Left lung (tissue), 10 donors: ENCODE measurements around the gene TEX26. TPM values are rescaled to one million over a fixed set of nuclear protein-coding genes. Genes with fewer than 3 reads are reported as not detected.

Experiments used
- ATAC-seq: fragments of 200-7000 bp; cut with Tn5 transposase; one replicate; pipeline ENCODE4 v1.9.1; 2020; ENCODE audit warnings: moderate library complexity
- DNase-seq, 4 donors: peaks; one replicate each; pipeline ENCODE4 v3.0.0-alpha.2; 2013 to 2020
- H3K27ac ChIP-seq, 2 donors: fragments of 200-600 bp; sonication (generic) in 1 of 2; one replicate each; pipeline versions ENCODE4 v1.5.0 to v1.8.0; 2020 to 2021
- H3K27me3 ChIP-seq, 2 donors: fragments of 200-600 bp; sonication (generic) in 1 of 2; one replicate each; pipeline versions ENCODE4 v1.5.0 to v1.8.0; 2020 to 2021
- H3K36me3 ChIP-seq, 2 donors: fragments of 200-600 bp; sonication (generic) in 1 of 2; one replicate each; pipeline versions ENCODE4 v1.5.0 to v1.8.0; 2020 to 2021
- H3K4me1 ChIP-seq, 2 donors: fragments of 200-600 bp; one replicate each; pipeline ENCODE4 v1.8.0; 2021
- H3K4me3 ChIP-seq, 2 donors: fragments of 200-600 bp; sonication (generic) in 1 of 2; one replicate each; pipeline versions ENCODE4 v1.5.0 to v1.8.0; 2020 to 2021; ENCODE audit warnings: mild to moderate bottlenecking in 1 of 2
- H3K9me3 ChIP-seq, 2 donors: fragments of 200-600 bp; sonication (generic) in 1 of 2; one replicate each; pipeline versions ENCODE4 v1.5.0 to v1.8.0; 2020 to 2021
- intact Hi-C, 2 donors: fragments of 100-400 bp; cut with DNase I; formaldehyde crosslinking; loops; one replicate each; pipeline versions ENCODE4 v1.11.2 to v1.14.2; 2022
- polyA plus RNA-seq, 6 donors: library from polyadenylated mRNA; unstranded; fragments of 120-200 nt; gene quantifications; one replicate each; pipeline ENCODE4 v1.2.1, GENCODE V29; 2013; ENCODE audit not compliant: insufficient read length in 6 of 6
- total RNA-seq, 2 donors: library from RNA; stranded (reverse); fragmentation: NEBNext Ultra II Directional; extraction: Animal tissue kit (Norgen Biotek cat#: 25700); gene quantifications; one replicate each; pipeline ENCODE4 v1.2.1, GENCODE V29; 2021
- TF ChIP-seq, protein P1 (sequence below), 2 donors: fragments of 200-600 bp; sonication (generic) in 1 of 2; IDR thresholded peaks; one replicate each; pipeline versions ENCODE4 v1.5.0 to v1.8.0; 2021; ENCODE audit warnings: antibody characterized with exemption in 2 of 2
- donor health status: DM: no; HTN: yes; CAD: no.
- donor health status: DM: no; HTN: no; CAD: no.

TEX26 gene
- total and polyA plus RNA-seq, 8 donors: 0.47 to 2.4 (median 0.93) TPM; not detected in 1

DNA sequence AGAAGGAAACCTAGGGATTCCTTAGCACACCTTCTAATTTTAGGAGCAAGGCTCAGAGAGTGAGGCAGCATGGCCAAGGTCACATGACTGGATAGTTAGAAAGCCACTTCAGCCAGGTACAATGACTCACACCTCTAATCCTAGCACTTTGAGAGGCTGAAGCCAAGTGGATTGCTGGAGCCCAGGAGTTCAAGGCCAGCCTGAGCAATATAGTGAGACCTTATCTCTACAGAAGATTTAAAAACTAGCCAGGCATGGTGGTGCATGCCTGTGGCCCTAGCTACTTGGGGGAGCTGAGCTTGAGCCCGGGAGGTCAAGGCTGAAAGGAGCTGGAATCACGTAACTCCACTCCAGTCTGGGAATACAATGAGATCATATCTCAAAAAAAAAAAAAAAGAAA lies 69.2 kb downstream of the TEX26 start:
- no peak overlapping the region for H3K27ac ChIP-seq
- no peak overlapping the region for H3K4me3 ChIP-seq
- intact Hi-C loops: no loop called here
- no peaks in the 10 kb centered on the region for H3K9me3 ChIP-seq
- ATAC-seq (peak; percentile 65), DNase-seq (no peak)
- H3K27me3 ChIP-seq: peaks cover 0 to 20% of the 10 kb centered on the region in 2 donors
- no peaks in the 10 kb centered on the region for H3K4me1 ChIP-seq
- TF ChIP-seq, protein P1, sequence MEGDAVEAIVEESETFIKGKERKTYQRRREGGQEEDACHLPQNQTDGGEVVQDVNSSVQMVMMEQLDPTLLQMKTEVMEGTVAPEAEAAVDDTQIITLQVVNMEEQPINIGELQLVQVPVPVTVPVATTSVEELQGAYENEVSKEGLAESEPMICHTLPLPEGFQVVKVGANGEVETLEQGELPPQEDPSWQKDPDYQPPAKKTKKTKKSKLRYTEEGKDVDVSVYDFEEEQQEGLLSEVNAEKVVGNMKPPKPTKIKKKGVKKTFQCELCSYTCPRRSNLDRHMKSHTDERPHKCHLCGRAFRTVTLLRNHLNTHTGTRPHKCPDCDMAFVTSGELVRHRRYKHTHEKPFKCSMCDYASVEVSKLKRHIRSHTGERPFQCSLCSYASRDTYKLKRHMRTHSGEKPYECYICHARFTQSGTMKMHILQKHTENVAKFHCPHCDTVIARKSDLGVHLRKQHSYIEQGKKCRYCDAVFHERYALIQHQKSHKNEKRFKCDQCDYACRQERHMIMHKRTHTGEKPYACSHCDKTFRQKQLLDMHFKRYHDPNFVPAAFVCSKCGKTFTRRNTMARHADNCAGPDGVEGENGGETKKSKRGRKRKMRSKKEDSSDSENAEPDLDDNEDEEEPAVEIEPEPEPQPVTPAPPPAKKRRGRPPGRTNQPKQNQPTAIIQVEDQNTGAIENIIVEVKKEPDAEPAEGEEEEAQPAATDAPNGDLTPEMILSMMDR (IDR thresholded peaks at IDR 0.05): no peak
- no peaks in the 10 kb centered on the region for H3K36me3 ChIP-seq

DNA sequence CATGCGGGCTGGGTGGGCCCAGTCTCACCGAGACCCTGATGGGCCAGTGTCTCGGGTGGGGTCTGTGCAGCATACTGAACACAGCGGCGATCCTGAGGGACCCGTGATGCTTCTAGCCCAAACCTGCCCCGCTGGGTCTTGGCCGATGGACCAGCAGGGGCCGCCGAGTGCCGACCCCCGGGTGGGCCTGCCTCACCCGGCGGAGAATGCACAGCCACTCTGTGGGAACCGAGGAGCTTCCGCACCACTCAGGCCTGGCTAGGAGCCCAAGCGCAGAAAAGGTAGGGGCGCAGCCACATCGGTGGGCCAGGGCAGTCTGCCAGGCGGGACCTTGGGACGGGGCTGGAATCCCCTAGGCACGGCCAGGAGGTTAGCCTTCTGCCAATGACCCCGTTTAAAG lies 72.6 kb downstream of the TEX26 start:
- Histone ChIP-seq H3K4me3 (no peak overlapping the region), H3K27ac (no peak overlapping the region), H3K36me3 (no peaks in the 10 kb centered on the region), H3K27me3 (peaks cover 0 to 15% of the 10 kb centered on the region in 2 donors), H3K4me1 (peaks cover 0 to 2% of the 10 kb centered on the region in 2 donors), H3K9me3 (no peaks in the 10 kb centered on the region)
- intact Hi-C loops: no loop called here
- DNase-seq (peak in 1 of 4 donors; percentile 74), ATAC-seq (no peak)
- TF ChIP-seq, protein P1 (IDR thresholded peaks at IDR 0.05): no peak

DNA sequence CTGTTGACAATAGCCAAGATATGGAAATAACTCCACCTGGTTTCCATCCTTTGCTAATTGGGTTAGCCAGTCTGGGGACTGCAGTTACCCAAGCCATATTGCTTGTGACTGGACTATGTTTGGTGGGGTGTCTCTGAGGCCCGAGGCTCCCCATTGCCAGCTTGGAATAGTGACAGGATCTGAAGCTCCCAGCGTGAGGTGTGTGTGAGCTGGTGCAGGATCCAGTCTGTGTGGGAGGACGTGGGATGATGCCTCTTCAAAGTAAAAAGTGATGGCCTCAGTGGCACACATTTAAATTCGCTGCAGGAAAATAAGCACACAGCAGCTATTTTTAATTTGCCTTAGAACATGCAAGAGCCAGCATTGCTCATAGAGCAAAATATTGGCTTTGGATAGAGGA lies 75.0 kb downstream of the TEX26 start:
- Histone ChIP-seq H3K4me1 (peaks cover 0 to 2% of the 10 kb centered on the region in 2 donors), H3K27ac (no peak overlapping the region), H3K27me3 (peaks cover 0 to 4% of the 10 kb centered on the region in 2 donors), H3K36me3 (no peaks in the 10 kb centered on the region), H3K4me3 (no peak overlapping the region), H3K9me3 (no peaks in the 10 kb centered on the region)
- TF ChIP-seq, protein P1 (IDR thresholded peaks at IDR 0.05): no peak
- intact Hi-C loops: no loop called here
- DNase-seq (no peak), ATAC-seq (no peak)

DNA sequence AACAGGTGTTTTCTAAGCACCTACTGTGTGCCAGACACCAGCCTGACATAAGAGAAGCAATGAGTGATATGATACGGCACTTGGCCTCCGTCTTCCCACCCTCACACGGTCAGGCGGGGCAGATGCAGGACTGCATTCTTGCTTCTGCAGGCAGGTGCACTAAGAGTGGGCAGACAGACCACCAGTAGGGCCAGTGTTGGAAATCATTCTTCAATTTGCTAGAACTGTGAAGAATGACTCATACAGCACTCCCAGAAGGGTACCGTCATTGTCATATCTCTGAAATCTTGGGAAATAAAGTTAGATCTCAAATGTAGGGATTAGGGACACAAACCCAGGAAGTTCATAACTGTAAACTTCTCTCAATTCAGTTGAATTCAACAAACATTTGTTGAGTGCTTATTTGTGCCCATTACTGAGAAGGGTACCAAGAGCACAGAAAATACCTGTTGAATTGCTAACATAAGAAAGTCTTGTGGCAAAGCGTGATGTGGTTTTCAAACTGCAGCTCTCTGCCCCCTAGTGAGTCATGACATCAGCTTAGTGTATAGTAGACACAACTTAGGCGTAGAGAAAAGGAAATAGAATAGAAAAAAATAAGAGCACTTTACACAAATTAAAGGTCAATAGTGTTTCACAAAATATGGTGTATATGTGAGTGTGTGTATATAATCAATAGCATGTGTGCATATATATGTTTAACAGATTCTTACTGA lies 76.1 kb downstream of the TEX26 start:
- TF ChIP-seq, protein P1 (IDR thresholded peaks at IDR 0.05): no peak
- Histone ChIP-seq H3K4me3 (no peak overlapping the region), H3K4me1 (peaks cover 0 to 2% of the 10 kb centered on the region in 2 donors), H3K9me3 (no peaks in the 10 kb centered on the region), H3K27ac (no peak overlapping the region), H3K27me3 (peaks cover 0 to 4% of the 10 kb centered on the region in 2 donors), H3K36me3 (no peaks in the 10 kb centered on the region)
- intact Hi-C loops: no loop called here
- ATAC-seq: no peak
- no peak for DNase-seq

DNA sequence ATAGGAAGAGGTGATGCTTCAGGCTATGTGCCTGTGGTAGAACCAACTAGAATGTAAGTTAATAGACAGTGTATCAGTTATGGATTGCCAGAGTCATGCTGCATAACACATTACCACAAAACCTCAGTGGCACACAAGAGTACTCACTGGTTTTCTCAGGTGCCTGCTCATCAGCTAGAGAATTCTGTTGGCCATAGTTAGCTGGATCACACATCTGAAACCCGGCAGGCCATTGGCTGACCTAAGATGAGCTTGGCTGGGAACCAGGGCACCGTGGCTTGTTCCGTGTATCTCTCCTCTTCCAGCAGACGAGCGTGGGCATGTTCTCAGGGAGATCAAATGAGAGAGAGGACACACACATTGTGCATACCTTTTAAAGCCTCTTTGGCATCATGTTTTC lies 76.7 kb downstream of the TEX26 start:
- H3K27ac ChIP-seq: no peak overlapping the region
- H3K4me1 ChIP-seq: peaks cover 0 to 2% of the 10 kb centered on the region in 2 donors
- no peaks in the 10 kb centered on the region for H3K36me3 ChIP-seq
- H3K27me3 ChIP-seq: peaks cover 0 to 4% of the 10 kb centered on the region in 2 donors
- H3K9me3 ChIP-seq: no peaks in the 10 kb centered on the region
- H3K4me3 ChIP-seq: no peak overlapping the region
- DNase-seq: no peak
- ATAC-seq: no peak
- intact Hi-C loops: no loop called here
- TF ChIP-seq, protein P1 (IDR thresholded peaks at IDR 0.05): no peak
